Renal cortical epithelial cell (primary cell): Measurements from ENCODE around the gene CLDN25. TPM values are rescaled to one million over a fixed set of nuclear protein-coding genes. Genes with fewer than 3 reads are reported as not detected.
A peak's percentile ranks its signal among the peaks of the same experiment; 100 is the strongest.
"Not testable (repeated sequence)": the region's sequence is repeated elsewhere in the genome, so short reads cannot be mapped to it uniquely, and the experiment has no call there.

Experiments used
- DNase-seq: peaks from one replicate; pipeline ENCODE4 v3.0.0-alpha.2; 2011; ENCODE audit warnings: low read depth
- total RNA-seq: library from RNA; depleted of rRNA; stranded (reverse); fragments of >200 nt; gene quantifications from 2 replicates; pipeline ENCODE4 v1.2.3, GENCODE V29; 2014

Gene CLDN25
- not detected in 2 replicates for total RNA-seq

DNA sequence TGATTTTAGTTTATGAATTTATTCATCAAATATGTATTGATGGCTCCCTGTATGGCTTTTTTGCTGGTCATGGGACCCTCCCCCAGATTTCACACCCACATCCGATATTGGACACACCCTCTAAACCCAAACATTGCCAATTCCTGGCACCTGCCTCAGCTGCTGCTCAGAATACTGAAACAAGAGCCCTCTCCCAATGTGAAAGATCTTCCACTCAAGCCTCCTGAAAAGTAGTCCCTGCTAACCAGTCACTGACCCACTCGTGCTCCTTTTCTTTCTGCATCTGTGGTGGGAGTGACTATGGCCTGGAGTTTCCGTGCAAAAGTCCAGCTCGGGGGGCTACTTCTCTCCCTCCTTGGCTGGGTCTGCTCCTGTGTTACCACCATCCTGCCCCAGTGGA lies at the start of gene CLDN25:
Gene CLDN25, plus strand, starts transcription at position 301 of the 400 bp plus-strand sequence. Its CDS starts 0 bp downstream, at position 301.
- no peak for DNase-seq

DNA sequence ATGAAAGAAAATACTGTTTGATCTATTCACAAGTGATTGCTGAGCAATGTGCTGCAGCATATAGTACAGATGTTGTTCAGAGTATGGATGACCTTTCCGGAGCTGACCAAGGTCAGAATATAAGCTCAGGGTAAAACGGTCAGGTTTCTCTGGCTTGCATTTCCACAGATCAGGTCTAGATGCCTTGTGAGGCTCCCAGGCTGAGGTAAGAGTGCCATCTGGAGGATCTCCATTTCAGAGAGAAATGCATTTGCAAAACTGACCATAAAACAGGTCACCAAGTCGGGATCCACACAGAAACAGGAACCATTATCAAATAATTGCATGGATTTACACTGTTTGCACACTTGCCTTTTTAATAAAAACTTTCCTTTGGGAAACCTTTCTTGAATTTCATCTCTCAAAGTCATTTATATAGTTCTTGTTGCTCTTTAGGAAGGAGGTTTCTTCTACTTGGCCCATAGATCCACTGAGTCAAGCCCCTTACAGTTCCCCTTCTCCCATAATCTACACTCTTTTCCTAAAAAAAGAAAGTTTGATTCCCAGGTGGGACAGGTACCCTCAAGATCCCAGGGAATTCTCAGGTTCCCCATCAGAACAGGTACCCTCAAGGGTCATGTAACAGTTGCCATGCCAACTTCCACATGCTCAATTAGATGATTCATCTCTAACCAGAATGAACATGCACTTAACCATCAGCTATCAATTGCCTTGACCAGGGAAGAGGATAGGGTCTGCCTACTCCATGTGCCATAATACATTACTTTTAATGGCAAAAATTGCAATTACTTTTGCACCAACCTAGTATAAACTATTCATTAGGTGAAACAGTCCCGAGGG lies 48.5 kb upstream of the CLDN25 start:
- DNase-seq = peak; percentile 62

DNA sequence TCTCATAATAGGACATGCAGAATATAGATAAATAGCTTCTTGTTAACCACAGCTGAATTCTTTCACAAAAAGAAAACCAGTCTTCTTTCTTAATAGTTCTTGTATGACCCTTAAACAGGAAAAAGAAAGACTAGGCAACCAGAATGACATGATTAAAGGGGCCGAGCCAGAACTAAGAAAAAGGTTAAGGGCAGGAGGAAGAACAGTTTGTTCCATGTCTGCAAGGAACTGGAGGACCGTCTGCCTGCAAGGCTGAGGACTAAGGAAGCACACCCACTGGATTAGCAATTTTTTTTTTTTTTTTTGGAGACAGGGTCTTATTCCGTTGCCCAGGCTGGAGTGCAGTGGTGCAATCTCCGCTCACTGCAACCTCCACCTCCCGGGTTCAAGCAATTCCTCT lies 47.5 kb upstream of the CLDN25 start:
- DNase-seq = no peak

DNA sequence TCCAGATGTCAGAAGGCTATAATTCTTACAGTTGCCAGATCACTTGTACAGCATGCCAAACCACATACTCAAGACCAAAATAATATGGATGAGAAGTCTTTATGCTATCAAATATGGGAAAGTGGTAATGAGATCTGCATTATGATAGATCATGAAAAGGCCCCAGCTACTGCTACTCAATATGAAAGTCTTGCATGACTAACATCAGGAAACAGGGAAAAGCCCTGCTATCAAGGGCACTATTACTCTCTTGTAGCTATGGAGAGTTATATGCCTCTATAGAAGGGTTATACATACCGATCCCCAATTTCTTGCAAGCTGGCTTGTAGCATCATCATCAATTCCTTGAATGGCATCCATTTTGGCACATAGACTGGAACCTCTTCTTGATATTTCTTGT lies 43.3 kb upstream of the CLDN25 start:
- no peak for DNase-seq

DNA sequence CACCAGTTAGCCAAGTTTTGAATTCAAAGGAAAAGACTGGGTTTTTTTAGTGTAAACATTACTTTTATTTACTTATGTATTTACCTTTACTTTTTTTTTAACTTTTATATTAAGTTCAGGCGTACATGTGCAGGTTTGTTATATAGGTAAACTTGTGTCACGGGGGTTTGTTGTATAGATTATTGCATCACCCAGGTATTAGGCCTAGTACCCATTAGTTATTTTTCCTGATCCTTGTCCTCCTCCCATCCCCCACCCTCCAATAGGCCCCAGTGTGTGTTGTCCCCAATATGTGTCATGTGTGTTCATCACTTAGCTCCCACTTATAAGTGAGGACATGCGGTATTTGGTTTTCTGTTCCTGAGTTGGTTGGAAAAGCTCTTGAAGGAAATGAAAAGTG lies 26.7 kb upstream of the CLDN25 start:
- no peak for DNase-seq

DNA sequence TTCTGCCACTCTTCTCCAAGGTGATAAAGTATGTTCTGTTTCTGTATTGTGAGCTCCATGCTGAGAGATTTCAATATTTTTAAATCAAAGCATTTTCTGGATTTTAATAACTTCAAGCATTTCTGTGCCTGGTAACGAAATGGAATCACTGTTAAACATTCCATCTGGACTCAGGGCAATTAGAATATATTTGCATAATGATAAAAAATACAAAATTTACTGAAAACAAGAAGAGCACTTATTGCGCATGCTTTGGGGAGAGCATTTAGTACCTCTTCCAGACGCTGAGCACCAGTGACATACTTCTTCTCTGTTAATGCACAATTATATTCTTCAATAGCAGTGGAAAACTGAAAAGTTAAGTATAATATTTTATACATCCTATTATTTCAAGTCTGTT lies 19.4 kb upstream of the CLDN25 start:
- DNase-seq = no peak

DNA sequence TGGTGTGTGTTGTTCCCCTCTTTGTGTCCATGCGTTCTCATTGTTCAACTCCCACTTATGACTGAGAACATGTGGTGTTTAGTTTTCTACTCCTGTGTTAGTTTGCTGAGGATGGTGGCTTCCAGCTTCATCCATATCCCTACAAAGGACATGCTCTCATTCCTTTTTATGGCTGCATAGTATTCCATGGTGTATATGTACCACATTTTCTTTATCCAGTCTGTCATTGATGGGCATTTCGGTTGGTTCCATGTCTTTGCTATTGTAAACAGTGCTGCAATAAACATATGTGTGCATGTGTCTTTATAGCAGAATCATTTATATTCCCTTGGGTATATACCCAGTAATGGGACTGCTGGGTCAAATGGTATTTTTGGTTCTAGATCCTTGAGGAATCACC lies 16.6 kb upstream of the CLDN25 start:
- not testable (repeated sequence) for DNase-seq

DNA sequence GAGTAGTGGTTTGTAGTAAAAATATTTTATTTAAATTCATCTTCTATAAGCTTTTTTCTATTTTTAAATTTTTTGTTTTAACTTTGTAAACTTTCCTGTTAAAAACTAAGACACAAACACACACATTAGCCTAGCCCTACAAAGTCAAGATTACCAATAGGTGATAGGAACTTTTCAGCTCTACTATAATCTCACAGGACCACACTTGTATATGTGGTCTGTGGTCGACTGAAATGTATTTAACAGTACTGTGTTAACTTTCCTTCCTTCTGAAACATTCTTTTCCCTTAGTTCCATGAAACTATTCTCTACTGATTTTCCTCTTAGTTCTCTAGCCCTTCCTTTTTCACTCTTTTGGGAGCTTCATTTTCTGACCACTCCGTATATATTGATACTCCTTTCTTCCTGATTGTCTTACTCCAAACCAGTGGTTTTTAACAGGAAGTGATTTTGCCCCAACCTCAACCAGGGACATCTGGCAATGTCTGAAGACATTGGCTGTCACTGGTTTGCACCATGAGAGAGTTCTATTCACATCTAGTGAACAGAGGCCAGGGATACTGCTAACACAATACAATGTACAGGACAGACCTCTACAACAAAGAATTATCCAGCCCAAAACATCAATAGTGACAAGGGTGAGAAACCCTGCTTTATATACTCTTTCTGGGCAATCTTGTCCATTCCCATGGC lies 14.9 kb upstream of the CLDN25 start:
- DNase-seq = no peak

DNA sequence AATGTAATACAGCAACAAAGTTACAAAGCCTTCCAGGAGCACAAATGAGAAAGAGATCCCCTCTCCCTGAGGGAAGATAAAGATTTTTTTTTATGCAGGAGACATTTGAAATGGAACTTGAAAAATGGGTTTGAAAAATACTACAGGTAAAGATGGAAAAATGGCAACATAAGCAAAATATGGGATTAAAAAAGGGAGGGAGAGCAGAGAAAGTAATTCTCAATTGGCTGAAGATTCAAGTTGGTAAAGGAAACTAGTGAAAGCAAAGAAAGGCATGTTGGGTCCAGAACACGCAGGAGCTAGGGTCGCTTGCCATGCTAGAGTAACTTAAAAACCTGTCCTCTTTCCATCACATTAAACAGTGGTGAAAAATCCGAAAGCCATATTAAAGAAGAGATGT lies 7.6 kb upstream of the CLDN25 start:
- no peak for DNase-seq

DNA sequence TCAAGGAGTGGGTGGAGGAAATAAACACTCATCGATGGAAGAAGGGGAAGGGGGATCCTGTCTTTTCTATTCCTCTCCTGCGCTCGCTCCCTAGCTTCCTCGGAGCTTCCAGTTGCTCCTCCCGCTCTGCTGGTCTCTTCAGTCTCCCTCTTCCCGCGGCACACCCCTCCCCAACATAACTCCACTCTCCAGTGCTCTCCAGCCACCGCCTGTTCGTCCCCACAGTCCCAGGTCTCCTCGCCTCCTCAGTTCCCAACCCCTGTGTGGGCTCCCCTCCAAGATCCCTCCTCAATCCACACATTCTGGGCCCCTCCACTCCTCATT lies 6.5 kb upstream of the CLDN25 start:
- DNase-seq = peak; percentile 13

DNA sequence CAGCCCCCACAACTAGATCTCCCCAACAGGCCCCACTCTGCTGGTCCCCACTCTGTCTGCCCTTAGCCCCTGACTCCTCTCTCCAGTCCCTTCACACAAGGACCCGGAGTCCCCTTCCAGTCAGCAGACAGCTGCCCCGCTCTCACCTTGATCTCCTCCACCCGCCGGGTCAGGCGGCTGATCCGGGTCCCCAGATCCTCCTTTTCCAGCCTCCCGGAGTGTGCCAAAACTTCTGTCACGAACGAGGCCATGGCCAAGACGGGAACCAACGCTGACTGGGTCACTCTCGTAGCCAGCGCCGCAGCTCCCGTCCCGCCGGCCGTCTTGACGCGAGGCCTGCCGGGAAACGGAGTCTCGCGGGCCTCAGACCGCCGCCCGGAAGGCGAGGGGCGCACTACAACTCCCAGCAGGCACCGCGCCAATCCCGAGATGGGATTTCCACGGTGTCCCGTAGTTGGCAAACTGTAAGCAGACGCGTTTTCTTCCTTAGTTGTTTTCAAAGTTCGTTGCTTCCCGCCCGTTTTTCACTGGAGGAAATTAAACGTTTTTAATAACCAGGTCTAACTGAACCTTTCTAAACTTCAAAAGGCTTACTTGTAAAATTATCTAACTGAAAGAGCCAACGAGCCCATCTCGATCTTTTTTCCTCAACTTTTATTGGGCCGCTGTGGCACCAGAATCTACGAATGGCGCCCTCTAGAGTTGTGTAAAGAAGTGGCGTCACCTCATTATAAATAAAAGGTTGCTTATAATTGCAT lies 6.0 kb upstream of the CLDN25 start, which contains the start of gene ZW10:
Gene ZW10, minus strand, starts transcription at position 277 of the 758 bp plus-strand sequence. Its CDS starts 26 bp downstream, at position 251.
- peak; percentile 91 for DNase-seq

DNA sequence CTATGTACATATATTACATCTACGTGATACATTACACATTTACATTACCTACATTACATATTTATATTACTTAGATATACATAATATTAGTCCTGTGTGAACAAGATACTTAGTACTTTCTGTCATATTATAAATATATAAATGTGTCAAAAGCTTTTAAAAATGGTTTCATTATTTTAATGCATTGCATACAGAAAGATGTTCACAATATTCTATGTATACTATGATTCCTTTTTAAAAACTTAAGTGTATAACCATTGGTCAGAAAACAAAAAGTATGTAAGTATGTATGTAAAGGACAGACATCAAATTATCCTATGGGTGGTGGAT lies 5.5 kb upstream of the CLDN25 start:
- DNase-seq = no peak

DNA sequence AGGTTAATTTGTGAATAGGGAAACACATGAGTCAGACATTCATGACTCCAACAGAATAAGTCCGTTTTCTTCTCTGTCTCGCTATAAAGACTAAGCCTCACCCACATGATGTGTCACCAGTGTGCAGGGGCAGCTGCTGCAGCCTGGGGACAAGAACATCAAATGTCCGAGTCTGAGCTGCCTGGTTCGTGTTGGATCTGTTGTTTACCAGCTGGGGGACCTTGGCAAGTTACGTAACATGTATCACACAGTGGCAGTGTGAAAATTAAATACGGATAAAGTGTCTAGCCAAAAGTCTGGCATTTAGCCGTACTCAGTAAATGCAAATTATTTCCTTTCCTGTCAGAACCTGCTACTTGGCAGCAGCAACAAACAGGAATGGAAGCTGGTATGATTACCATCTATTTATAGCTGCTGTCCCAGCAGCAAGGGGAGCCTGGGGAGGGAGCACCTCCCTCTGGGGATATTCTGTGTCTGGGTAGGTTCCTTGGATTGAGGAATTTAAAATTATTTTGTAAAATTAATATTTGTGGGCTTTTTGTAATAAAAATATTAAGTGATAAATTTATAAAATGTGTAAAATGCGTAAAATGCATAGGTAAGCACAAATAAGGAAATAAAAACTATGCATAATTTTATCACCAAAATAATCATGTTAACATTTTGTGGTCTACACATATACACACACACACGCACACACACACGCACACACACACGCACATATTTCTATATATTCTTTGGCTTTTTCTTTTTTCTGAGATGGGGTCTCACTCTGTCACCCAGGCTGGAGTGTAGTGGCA lies 1.3 kb upstream of the CLDN25 start:
- DNase-seq = peak; percentile 94

DNA sequence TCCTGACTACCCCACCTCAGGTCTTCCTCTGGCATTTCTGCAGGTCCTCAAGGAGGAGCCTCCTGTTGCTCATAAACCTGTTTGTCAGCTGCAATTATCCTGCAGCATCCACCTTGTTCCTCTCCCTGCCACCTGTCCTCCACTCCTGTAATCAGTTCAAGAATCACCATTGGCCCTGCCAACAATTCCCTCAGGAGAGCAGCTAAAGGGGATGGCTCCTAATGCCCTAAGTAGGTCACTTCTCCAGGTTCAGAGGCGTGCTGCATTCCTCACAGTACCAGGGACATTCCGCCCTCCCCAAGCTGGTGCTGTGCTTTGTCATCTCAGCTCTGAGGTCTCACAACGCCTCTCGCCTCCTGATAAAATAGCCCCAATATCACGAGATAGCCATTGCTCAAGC lies 2.1 kb downstream of the CLDN25 start:
- no peak for DNase-seq

DNA sequence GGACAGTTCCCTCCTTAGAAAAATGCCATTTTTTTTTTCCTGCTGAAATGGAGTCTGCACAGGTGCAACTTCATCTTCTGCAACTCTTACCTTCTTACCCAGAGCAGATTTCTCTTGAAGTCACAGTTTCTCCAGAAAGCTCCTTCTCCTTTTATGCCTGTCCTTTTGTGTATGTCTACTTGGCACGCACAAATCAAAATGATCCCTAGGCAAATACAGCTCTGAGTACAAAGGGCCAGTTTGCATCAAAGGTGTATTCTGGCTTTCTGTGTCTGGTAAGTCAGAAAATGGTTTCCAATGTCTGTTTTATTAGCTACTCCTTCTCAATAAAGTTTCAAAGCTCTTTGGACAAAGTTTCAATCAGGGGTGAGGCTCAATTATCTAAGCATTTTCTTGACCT lies 2.5 kb downstream of the CLDN25 start:
- DNase-seq = no peak

DNA sequence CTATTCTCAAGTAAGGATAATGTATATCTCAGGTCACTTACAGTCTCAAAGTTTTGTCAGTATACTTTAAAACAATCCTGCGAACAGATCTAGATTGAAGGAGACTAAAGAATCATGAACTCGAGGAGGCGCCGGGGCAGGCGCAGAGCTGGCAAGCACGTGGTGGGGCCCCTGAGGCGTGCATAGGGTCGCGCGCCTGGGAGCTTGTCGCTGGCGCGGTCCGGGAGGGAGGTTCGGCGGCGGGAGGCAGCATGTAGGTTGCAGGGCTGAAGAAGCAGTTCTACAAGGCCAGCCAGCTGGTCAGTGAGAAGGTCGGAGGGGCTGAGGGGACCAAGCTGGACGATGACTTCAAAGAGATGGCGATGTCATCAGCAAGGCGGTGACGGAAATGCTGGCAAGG lies 9.4 kb downstream of the CLDN25 start:
- not testable (repeated sequence) for DNase-seq

DNA sequence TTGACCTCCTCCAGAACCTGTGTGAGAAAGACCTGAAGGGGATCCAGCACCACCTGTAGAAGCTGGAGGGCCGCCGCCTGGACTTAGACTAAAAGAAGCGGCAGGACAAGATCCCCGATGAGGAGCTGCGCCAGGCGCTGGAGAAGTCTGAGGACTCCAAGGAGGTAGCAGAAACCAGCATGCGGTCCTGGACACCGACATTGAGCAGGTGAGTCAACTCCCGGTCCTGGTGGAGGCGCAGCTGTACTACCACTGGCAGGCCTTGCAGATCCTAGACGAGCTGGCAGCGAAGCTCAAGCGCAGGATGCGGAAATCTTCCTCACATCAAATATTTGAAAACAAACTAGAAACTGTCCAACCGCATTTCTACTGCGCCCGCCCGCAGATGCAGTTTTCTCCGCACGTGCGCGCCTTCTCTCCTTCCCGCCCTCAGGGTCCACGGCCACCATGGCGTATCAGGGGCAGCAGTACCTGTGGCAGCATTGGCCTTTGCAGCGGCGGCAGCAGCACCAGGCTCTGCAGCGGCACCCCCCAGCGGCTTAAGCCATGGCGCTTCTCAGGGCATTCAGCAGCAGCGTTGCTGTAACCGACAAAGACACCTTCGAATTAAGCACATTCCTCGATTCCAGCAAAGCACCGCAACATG lies 10.2 kb downstream of the CLDN25 start:
- DNase-seq = no peak

DNA sequence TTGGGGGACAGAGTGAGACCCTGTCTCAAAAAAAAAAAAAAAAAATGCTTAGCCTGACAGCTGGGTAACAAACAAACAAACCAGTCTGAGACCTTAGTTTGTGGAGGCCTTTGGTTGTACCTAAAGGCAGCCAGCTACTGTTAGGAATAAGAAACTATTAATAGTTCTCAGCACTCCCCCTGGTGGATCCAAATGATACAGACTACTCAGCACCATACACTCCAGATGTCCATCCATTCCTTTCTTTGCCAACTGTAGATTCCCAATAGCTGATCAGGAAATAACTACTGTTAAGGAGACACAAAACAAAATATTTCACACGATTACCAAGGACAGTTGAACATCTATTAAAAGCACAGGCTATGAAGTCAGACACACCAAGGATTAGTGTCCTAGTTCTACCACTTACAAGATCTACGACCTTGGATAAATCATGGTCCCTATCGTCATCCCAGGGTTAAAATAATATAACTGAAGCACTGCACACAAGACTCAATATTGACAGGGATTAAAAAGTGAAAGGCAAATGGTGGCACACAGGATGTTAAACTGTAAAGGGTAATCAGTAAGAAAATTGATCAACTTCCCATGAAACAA lies 17.2 kb downstream of the CLDN25 start:
- peak; percentile 49 for DNase-seq

DNA sequence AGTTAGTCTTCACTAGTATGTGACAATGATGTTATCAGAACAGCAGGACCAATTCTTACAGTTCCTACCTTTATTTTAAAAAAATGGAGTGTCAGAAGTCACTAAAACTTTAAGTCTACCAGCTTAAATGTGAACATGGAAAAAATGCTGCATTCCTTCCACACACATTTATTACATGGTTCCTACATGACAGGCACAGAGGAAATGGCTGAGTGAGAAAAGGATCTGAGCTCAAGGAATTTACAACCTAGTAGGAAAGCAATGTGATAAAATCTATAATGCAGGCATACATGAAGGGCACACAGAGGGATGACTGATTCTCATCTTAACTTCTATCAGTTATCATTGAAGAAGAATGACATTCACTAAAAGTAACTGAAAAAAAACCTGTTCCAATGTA lies 23.0 kb downstream of the CLDN25 start:
- no peak for DNase-seq

DNA sequence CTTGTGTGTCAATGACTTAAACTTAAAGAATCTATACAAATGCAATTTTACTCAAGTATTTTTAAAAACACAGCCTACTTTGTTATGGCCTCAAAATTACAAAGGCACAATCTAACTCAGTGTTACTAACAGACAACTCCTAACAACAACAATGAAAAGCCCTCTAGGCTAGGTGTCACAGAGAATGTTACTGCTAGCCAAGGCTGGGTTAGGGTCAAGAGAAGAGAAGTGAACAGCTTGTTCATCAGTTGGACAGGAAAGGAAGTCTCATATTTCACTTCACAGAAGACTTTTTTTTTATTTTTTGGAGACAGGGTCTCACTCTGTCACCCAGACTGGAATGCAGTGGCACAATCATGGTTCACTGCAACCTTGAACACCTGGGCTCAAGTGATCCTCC lies 26.0 kb downstream of the CLDN25 start:
- DNase-seq = no peak

DNA sequence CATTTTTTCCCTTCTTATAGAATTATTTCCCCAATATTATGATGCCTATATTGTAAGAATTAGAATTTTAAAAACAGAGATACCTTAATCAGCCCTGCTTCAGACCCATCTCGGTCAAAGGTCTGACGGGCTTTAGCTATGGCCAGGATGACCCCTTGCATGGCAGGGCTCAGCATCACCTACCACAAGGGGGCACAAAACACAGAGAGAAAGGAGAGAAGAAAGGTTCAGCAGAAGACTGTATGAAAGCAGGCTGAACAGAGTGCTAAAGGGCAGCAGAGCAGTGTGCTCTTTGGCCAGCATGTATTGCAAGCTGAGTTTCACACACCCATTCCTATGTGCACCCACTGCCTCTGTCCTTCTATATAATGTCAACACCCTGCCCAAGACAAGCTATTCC lies 26.8 kb downstream of the CLDN25 start:
- peak; percentile 8 for DNase-seq
